SK-N-SH (cell line): ENCODE data around the gene KY.

Experiments used
- EP300 ChIP-seq, 2 experiments: IDR thresholded peaks; 2 replicates each; pipeline versions ENCODE4 v1.4.0 to v1.6.1; 2012; ENCODE audit warnings: borderline replicate concordance in 1 of 2, low read depth in 1 of 2, low read length in 1 of 2
- EZH2phosphoT487 ChIP-seq: fragments of 200-600 bp; sonication (generic); IDR thresholded peaks from 2 replicates; pipeline ENCODE4 v1.6.1; 2017; ENCODE audit warnings: low read depth, mixed run types, mild to moderate bottlenecking, antibody characterized with exemption, moderate library complexity, borderline replicate concordance
- GABPA ChIP-seq: IDR thresholded peaks from 2 replicates; pipeline ENCODE4 v1.4.0; 2012; ENCODE audit warnings: low read depth, mild to moderate bottlenecking
- JUND ChIP-seq: IDR thresholded peaks from 2 replicates; pipeline ENCODE4 v1.4.0; 2012
- MEF2A ChIP-seq: IDR thresholded peaks from 2 replicates; pipeline ENCODE4 v1.4.0; 2012; ENCODE audit warnings: low read depth, borderline replicate concordance
- MXI1 ChIP-seq: IDR thresholded peaks from 2 replicates; pipeline ENCODE4 v1.6.1; 2012; ENCODE audit warnings: mild to moderate bottlenecking, low read depth, low read length, improper control_type of control experiment
- POLR2AphosphoS5 ChIP-seq: IDR thresholded peaks from 2 replicates; pipeline ENCODE4 v1.6.1; 2012; ENCODE audit warnings: low read depth, low read length
- RFX5 ChIP-seq: IDR thresholded peaks from 2 replicates; pipeline ENCODE4 v1.6.1; 2012; ENCODE audit warnings: mild to moderate bottlenecking, improper control_type of control experiment, low read length
- SIN3A ChIP-seq: IDR thresholded peaks from 2 replicates; pipeline ENCODE4 v1.6.1; 2012; ENCODE audit warnings: low read depth, mild to moderate bottlenecking, low read length, moderate library complexity, borderline replicate concordance
- TF ChIP-seq, protein P1 (sequence below): fragments of 200-600 bp; sonication (generic); IDR thresholded peaks from 2 replicates; pipeline ENCODE4 v1.6.1; 2017; ENCODE audit warnings: antibody characterized with exemption, mild to moderate bottlenecking, moderate library complexity
- TF ChIP-seq, protein P2 (sequence below): fragments of 150-350 bp; IDR thresholded peaks from 2 replicates; pipeline ENCODE4 v1.6.1; 2017; ENCODE audit warnings: antibody characterized with exemption, low read length, low read depth, borderline replicate concordance
- TF ChIP-seq, protein P3 (sequence below): IDR thresholded peaks from 2 replicates; pipeline ENCODE4 v1.4.0; 2012; ENCODE audit warnings: low read depth, borderline replicate concordance

DNA sequence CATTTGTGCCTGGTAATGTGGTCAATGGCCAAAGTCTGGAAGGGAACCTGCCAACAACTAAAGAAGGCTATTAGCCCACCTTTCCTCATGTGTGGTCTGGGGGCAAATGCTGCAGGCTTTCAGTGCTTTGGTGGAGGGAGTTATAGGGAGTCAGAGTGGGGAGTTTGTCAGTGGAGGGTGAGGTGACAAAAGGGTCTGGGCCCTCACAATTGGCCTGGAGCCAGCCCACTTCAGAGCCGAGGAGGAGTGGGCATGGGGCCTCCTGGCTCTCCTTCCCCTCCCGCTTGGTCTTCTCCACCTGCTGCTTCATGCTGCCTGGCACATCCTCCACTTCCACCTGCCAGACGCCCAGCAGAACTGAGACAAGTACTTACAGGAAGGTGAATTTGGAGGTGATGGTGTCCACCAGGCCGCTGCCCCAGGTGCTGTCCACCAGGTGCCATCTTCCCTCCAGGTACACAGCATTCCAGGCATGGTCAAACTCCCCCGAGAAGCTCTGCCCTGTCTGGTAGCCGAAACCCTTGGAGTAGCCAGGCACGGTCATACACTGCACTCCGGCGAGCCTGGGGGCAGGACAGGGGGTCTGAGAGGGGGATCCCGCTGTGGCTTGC, 40.9 kb downstream of the KY start:
- no peak for TF ChIP-seq EP300 (IDR thresholded peaks at IDR 0.05; ENCODE audit: borderline replicate concordance in 1 of 2, low read depth in 1 of 2, low read length in 1 of 2)
- TF ChIP-seq JUND = no peak
- TF ChIP-seq, protein P1, sequence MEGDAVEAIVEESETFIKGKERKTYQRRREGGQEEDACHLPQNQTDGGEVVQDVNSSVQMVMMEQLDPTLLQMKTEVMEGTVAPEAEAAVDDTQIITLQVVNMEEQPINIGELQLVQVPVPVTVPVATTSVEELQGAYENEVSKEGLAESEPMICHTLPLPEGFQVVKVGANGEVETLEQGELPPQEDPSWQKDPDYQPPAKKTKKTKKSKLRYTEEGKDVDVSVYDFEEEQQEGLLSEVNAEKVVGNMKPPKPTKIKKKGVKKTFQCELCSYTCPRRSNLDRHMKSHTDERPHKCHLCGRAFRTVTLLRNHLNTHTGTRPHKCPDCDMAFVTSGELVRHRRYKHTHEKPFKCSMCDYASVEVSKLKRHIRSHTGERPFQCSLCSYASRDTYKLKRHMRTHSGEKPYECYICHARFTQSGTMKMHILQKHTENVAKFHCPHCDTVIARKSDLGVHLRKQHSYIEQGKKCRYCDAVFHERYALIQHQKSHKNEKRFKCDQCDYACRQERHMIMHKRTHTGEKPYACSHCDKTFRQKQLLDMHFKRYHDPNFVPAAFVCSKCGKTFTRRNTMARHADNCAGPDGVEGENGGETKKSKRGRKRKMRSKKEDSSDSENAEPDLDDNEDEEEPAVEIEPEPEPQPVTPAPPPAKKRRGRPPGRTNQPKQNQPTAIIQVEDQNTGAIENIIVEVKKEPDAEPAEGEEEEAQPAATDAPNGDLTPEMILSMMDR = no peak
- no peak for TF ChIP-seq EZH2phosphoT487
- no peak for TF ChIP-seq SIN3A
- TF ChIP-seq MXI1 = no peak
- no peak for TF ChIP-seq RFX5
- TF ChIP-seq, protein P2, sequence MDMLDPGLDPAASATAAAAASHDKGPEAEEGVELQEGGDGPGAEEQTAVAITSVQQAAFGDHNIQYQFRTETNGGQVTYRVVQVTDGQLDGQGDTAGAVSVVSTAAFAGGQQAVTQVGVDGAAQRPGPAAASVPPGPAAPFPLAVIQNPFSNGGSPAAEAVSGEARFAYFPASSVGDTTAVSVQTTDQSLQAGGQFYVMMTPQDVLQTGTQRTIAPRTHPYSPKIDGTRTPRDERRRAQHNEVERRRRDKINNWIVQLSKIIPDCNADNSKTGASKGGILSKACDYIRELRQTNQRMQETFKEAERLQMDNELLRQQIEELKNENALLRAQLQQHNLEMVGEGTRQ = no peak
- TF ChIP-seq, protein P3, sequence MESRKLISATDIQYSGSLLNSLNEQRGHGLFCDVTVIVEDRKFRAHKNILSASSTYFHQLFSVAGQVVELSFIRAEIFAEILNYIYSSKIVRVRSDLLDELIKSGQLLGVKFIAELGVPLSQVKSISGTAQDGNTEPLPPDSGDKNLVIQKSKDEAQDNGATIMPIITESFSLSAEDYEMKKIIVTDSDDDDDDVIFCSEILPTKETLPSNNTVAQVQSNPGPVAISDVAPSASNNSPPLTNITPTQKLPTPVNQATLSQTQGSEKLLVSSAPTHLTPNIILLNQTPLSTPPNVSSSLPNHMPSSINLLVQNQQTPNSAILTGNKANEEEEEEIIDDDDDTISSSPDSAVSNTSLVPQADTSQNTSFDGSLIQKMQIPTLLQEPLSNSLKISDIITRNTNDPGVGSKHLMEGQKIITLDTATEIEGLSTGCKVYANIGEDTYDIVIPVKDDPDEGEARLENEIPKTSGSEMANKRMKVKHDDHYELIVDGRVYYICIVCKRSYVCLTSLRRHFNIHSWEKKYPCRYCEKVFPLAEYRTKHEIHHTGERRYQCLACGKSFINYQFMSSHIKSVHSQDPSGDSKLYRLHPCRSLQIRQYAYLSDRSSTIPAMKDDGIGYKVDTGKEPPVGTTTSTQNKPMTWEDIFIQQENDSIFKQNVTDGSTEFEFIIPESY = no peak
- TF ChIP-seq GABPA = no peak
- no peak for TF ChIP-seq POLR2AphosphoS5
- TF ChIP-seq MEF2A = no peak
